Choroid plexus epithelial cell (primary cell): Measurements from ENCODE around the gene TREM1.

ENCODE experiments used
- DNase-seq: peaks from one replicate; pipeline ENCODE4 v3.0.0-alpha.2; 2010; ENCODE audit warnings: low read depth
- H3K4me3 ChIP-seq: 2 replicates; pipeline ENCODE4 v1.5.1; 2011; ENCODE audit warnings: low read depth, mild to moderate bottlenecking, control low read depth, low read length, moderate library complexity
- TF ChIP-seq, protein P1 (sequence below): conservative IDR thresholded peaks from 2 replicates; pipeline ENCODE4 v1.5.1; 2011; ENCODE audit warnings: low read depth, mild to moderate bottlenecking, control low read depth, inconsistent platforms, low read length, moderate library complexity

The TREM1 gene

DNA sequence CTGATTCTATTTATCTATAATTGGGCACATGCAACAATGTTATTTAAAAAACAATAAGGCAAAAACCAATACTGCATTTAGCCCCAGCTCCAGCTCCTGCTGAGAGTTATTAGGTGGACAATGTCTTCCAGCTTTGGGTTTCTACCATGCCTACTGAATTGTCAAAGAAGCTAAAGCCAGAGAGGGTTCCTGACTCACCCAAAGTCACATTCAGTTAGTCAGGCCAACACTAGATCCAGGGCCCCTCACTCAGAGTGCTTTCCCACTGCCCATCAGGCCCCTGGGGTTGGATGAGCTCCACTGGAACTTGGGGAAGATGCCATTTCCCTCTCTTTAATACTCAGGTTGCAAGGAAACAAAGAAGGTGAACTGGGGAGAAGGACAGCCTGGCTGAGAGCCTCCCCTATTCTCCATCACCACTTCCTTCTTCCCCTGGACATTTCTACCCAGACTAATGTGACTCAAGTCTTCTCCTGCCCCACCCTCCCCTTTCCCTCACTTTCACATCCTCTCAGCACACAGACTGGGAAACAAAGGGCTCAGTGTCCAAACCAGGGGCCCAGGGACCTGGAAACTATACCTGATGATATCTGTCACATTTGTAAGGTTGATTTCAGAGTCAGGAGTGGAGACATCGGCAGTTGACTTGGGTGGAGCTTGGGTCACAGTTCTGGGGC lies 6.0 kb downstream of the TREM1 start:
- no peak for DNase-seq
- H3K4me3 ChIP-seq = no peak overlapping the region
- TF ChIP-seq, protein P1, sequence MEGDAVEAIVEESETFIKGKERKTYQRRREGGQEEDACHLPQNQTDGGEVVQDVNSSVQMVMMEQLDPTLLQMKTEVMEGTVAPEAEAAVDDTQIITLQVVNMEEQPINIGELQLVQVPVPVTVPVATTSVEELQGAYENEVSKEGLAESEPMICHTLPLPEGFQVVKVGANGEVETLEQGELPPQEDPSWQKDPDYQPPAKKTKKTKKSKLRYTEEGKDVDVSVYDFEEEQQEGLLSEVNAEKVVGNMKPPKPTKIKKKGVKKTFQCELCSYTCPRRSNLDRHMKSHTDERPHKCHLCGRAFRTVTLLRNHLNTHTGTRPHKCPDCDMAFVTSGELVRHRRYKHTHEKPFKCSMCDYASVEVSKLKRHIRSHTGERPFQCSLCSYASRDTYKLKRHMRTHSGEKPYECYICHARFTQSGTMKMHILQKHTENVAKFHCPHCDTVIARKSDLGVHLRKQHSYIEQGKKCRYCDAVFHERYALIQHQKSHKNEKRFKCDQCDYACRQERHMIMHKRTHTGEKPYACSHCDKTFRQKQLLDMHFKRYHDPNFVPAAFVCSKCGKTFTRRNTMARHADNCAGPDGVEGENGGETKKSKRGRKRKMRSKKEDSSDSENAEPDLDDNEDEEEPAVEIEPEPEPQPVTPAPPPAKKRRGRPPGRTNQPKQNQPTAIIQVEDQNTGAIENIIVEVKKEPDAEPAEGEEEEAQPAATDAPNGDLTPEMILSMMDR = no peak

- peak; percentile 87 for DNase-seq
- TF ChIP-seq, protein P1 = peak; percentile 82
- no peak overlapping the region for H3K4me3 ChIP-seq
Measured at GRCh38 chr6:41278699-41279405, 7.6 kb downstream of the TREM1 start.

DNA sequence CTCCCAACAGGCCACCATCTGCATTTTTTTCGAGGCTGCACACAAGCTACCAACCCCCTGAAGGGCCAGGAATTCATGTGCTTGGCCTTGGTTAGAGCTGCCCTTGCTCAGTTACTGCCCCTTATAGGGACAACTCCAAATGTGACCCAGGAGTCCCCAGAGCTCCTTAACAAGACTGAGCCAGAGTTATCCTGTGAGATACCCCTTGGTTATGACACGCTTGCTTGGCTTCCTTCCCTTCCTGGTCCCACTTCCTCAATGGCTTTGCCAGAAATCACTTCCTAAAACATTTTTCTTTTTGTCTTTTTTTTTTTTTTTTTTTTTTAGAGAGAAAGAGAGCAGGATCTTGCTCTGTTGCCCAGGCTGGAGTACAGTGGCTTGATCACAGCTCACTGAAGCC lies 8.9 kb downstream of the TREM1 start:
- no peak overlapping the region for H3K4me3 ChIP-seq
- TF ChIP-seq, protein P1 = no peak
- no peak for DNase-seq

DNA sequence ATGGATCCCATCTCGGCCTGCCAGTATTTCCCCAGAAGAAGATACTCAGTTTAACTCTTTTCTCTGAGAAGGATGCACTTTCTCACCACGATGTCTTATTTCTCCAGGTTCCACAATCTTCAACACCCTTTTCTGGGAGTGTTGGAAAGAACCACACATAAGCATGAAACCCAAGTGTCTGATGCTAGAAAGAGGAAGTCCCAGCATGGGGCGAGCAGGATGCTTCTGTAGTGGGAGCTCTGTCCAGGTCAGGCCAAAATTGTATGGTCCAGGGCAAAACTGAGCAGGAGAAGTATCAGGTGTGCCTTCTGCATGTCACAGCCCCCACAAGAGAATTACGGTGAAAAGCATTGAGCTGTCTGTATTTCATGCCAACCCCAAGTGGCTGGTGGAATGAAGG lies 11.0 kb downstream of the TREM1 start:
- no peak overlapping the region for H3K4me3 ChIP-seq
- TF ChIP-seq, protein P1 = no peak
- DNase-seq = no peak

- no peak for DNase-seq
- TF ChIP-seq, protein P1 = no peak
- no peak overlapping the region for H3K4me3 ChIP-seq
Measured at GRCh38 chr6:41274256-41274655, 12.2 kb downstream of the TREM1 start.

GRCh38 chr6:41273714-41274113 lies 12.8 kb downstream of the TREM1 start:
- H3K4me3 ChIP-seq = no peak overlapping the region
- no peak for DNase-seq
- TF ChIP-seq, protein P1 = no peak
